GM21381 (cell line): ENCODE data around the gene PRR23C.
"Not testable (repeated sequence)": the region's sequence is repeated elsewhere in the genome, so short reads cannot be mapped to it uniquely, and the experiment has no call there.

Experiments used
- ATAC-seq: cut with Tn5 transposase; IDR thresholded peaks from one replicate; pipeline ENCODE4 v1.9.1; 2021; ENCODE audit warnings: mild to moderate bottlenecking, moderate library complexity; ENCODE audit not compliant: unreplicated experiment

The PRR23C gene

DNA sequence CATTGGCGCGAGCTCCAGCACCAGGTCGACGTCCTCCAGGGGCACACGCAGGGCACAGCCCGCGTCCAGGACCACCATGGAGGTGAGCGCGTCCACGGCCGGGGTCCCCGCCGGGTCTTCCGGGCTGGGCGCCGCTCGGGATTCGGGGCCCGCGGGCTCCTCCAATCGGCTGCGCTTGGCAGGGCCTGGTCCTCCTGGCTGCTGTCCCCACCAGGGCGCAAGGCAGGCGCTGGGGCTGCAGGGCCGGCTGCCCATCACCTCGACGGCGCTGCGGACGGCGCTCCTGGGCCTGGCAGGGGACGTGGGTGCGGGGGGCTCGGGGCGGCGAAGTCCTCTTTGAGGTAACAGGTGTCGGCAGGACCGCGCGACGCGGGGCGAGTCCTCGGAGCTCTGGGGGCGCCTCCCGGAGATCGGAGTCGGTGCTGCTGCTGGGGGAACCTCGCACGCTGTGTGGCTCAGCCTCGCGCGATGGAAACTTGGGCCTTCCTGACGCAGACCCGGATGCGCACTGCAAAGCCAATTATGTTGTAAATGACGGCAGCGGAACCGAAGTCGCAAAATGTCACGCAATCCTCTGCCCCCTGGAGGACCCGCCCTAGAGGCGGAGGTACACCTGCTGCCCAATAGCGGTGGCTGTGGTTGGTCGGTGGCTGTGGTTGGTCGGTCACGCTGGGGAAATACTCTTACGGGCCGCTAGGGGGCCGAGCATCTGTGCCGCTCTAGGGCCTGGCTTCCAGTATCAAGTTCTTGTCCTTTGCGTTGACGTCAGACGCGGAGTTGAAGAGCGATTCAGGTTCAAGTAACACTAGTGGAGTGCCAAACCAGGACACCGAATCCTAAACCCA lies at the start of gene PRR23C:
Gene PRR23C (minus strand): TSS at position 527 of the 845 bp plus-strand sequence. CDS start 272 bp downstream, at position 255.
- ATAC-seq = no peak

DNA sequence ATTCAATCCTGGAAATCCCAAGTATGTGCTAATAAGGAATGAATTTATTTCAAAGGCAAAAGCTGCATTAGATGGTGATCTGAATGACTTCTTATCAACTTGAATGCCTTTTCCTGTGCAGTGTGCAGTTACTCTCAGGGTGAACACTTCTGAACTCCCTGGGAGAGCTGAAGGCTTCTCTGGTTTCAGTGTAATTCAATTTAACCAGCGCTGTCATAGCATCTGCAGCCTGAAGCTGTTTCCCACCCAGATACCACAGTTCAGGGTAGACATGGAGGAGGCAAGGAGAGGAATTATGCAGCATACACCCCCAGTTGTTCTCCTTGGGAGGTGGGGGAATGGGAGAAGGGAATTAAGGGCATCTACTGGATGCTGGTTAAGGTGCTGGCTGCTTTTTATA lies 49.1 kb upstream of the PRR23C start:
- ATAC-seq = no peak

DNA sequence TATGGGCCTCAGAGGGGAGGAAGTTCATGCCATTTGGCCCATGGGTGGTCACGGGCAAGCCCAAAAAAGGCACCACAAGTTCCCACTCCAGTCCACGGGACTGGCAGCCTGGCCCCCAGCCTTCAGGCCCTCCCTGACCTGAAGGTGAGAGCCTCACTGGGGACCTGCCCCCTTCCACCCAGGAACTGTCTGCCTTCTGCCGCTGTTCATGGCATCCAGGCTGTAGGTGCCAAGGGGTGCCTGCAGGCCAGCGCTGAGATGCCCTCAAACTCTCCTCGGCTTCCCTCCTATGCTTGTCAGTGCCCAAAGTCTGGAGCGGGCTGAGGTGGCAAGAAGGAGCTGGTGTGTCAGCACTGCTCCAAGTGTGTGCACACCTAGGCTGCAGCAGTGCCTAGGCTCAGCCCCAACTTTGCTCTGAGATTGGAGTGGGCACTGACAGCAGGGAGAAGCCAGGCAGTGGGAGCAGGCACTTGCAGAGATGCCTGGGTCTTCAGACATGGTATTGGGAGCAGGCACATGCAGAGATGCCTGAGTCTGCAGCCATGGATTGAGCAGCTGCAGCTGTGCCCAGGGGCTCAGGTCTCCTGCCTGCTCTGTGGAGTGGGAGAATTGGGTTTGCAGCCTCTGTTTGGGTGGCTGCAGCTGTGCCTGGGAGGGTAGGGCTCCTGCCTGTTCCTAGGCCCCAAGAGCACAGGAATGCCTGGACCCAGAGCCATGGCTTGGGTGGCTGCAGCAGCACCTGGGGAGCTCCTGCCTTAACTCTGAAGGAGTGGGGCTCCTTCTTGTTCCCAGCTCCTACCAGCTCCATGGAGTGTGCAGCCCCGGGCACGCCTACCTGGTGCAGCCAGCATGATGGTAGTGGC lies 44.0 kb upstream of the PRR23C start:
- no peak for ATAC-seq

DNA sequence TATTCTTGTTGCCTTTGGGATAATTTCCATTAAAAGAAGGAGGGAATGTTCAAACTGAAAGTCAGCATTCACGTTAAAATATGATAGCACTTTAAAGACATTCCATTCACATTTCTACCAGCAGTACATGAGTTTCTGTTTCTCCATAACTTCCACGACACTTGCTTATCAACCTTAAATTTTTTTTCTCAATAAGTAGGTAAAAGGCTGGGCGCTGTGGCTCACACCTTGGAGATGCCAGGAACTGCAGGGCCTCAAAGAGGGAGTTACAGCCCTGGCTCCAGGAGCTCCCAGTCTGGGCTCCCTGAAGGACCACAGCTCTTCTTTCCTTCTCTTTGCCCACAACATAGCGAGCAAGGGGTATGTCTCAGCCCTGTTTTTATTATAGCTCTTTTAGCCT lies 42.9 kb upstream of the PRR23C start:
- ATAC-seq = no peak

DNA sequence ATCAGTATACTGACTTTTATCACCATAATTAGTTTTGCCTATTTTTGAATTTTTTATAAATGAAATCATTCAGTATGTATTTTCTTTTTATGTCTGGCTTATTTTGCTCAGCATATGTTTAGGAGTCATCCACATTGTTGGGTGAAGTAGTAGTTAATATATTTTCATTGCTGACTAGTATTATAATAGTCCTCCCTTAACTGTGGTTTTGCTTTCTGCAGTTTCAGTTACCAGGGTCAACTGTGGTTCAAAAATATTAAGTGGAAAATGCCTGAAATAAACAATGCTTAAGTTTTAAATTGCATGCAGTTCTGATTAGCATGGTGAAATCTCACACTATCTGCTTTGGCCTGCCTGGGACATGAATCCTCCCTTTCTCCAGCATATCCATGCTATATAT lies 39.5 kb upstream of the PRR23C start:
- ATAC-seq = no peak

DNA sequence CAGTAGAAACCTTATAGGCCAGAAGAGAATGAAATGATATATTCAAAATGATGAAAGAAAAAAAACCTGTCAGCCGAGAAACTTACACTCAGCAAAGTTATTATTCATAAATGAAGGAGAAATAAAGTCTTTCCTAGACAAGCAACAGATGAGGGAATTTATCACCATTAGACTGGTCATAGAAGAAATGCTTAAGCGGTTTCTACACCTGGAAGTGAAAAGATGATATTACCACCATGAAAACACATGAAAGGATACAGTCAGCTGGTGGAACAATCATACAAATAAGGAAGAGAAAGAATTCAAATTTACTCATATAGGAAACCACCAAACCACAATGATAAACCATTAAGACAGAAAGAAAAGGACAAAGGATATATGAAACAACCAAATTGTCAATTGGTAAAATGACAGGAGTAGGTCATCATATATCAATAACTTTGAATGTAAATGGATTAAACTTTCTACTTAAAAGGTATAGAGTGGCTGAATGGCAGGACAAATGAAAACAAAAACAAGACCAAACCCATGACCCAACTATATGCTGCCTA lies 29.9 kb upstream of the PRR23C start:
- no peak for ATAC-seq

DNA sequence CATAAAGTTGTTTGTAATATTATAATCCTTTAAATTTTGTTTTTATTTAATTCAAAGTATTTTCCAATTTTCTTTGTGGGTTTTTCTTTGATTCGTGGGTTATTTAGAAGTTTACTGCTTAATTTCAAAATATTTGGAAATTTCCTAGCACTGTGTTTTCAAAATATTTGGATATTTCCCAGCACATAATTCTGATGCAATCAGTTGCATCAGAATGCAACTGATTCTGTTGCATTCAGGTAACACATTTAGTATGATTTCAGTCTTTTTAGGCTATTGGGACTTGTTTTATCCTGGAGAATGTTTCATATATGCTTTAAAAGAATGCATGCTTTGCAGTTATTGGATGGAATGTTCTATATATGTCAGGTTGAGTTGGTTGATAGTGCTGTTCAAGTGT lies 18.2 kb upstream of the PRR23C start:
- no peak for ATAC-seq

DNA sequence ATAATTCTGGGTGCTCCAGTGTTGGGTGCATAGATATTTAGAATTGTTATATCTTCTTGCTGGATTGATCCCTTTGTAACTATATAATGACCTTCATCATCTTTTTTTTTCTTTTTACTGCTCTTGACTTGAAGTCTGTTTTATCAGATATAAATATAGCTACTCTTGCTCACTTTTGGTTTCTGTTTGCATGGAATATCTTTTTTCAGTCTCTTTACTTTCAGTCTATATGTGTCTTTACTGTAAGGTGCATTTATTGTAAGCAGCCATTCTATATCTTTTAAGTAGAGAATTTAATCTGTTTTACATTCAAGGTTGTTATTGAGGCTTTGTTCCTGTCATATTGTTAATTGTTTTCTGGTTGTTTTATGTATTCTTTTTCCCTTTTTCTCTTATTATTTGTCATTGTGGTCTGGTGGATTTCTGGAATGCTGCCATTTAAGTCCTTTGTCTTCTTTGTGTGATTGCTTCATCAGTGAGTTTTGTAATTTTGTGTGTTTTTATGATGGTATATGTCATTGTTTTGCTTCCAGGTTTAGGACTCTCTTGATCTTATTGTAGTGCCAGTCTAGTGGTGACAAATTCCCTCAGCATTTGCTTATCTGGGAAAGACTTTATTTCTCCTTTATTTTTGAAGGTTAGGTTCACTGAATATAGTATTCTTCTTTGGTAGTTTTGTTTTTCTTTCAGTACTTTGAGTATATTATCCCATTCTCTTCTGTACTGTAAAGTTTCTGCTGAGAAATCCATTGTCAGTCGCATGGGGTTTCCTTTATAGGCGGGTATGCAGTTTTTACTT lies 8.3 kb upstream of the PRR23C start:
- ATAC-seq = no peak

DNA sequence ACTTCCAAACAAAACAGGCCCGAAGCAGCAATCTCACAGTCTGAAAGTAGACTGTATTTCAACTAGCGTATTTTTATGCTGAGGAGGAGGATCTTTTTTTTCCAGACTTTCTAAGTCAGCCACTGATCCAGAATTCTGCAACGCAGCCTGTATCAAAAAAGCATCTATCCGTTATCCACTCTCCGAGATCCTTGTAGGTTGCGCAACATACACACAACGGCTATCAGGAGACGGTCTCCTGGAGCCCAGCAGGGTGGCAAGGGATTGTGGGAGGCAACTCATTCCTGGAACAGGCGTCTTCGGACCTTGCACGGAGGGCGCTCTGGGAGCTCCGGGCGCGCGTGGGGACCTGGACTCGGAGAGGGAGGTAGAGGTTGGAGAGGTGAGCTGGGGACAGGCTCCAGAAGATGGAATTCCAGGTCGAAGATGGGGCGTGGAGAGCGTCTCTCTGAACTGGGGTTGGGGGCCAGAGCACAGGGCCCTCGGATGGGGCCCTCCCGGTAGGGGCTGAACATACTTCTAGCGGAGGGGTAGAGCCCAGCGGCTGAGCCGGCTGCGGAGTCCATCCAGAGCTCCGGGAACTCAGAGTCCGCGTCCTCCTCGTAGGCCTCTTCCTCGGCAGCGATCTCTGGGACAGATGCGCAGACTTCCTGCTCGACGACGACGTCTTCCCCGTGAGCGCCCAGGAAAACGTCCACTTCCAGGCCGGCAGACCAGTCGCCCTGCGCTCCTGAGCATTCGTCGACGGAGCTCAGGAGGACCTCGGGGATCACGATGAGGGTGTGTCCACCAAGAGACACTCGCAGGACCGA lies 932 bp downstream of the PRR23C start:
- no peak for ATAC-seq

DNA sequence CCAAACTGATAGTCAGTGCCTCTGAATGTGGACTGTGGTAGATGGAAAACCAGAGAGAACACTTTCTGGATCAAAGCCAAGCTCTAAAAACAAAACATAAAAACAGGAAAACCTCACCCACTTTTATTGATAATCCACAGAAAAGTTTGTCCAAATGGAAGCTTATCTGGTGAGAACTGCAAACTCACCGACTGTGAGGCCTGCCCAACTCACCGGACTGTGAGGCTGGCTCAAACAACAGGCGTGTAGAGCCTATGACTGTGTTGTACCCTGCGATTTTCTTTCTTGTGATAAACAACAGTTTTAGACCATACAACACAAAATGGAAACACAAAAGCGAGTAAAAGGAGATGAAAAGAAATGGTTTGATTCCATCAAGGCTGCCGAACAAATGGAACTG lies 7.2 kb downstream of the PRR23C start:
- no peak for ATAC-seq

DNA sequence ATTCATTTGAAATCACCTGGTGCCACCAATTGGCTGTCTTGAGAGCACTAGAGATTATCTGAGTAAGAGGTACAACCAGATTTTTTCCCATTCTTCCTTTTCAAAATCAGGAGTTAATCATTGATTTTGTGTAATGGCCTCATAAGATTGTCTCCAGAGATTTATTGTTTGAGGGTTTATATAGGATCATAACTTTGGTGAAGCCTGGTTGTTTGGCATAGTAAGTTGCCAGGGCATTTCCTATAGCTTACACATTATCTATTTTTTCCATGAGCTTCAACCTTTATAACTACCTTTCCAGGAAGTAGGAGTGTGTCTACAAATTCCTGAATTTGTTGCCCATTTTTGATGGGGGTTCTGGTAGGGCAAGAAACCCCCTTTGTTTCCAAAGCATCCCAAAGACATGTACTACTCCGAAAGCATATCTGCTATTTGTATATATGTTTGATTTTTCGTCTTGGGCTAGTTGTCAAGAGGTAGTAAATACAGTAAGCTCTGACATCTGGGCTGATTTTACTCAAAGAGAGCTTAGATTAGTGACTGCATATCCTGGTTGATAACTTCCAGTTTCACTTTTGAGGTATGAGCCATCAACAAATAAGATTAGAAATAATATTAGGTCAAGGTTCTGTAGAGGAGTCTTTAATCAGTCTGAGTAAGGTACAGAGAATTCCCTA lies 12.2 kb downstream of the PRR23C start:
- ATAC-seq = no peak

DNA sequence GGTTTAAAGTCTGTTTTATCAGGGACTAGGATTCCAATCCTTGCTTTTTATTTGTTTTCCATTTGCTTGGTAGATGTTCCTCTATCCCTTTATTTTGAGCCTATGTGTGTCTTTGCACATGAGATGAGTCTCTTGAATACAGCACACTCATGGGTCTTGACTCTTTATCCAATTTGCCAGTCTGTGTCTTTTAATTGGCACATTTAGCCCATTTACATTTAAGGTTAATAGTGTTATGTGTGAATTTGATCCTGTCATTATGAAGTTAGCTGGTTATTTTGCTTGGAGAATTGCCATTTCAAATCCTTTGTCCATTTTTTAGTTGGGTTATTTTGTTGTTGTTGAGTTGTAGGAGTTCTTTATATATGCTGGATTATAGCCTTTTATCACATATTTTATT lies 14.1 kb downstream of the PRR23C start:
- not testable (repeated sequence) for ATAC-seq

DNA sequence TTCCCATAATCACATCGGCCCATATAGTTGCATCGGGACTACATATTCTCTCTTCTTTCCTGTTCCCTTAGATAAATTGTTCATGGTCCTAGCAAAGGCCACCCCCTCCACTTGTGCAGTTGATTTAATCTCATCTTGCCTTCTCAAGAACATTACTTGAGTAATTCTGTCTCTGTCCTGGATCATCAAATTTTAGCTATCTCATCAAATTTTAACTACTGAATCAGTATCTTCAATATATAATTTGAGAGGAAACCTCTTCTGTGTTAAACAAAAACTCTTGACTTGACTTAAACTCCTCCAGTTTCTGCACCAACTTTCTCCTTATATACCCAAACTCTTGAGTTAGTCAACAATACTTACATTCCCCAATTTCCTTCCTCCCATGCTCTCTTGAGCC lies 19.7 kb downstream of the PRR23C start:
- no peak for ATAC-seq

DNA sequence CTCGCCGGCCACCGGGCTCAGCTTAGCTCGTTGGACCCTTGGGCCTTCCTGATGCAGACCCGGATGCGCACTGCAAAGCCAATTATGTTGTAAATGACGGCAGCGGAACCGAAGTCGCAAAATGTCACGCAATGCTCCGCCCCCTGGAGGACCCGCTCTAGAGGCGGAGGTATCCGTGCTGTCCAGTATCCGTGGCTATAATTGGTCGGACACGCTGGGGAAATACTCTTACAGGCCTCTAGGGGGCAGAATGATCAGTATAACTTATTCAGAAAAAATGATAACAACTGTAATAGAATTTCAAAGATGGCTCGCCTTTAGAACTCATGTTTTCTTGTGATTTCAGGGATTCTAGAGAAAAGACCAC lies 23.8 kb downstream of the PRR23C start, which contains the start of gene PRR23B:
Gene PRR23B (minus strand): TSS at position 59 of the 367 bp plus-strand sequence. CDS start 265 bp downstream, outside the sequence.
- ATAC-seq = no peak

DNA sequence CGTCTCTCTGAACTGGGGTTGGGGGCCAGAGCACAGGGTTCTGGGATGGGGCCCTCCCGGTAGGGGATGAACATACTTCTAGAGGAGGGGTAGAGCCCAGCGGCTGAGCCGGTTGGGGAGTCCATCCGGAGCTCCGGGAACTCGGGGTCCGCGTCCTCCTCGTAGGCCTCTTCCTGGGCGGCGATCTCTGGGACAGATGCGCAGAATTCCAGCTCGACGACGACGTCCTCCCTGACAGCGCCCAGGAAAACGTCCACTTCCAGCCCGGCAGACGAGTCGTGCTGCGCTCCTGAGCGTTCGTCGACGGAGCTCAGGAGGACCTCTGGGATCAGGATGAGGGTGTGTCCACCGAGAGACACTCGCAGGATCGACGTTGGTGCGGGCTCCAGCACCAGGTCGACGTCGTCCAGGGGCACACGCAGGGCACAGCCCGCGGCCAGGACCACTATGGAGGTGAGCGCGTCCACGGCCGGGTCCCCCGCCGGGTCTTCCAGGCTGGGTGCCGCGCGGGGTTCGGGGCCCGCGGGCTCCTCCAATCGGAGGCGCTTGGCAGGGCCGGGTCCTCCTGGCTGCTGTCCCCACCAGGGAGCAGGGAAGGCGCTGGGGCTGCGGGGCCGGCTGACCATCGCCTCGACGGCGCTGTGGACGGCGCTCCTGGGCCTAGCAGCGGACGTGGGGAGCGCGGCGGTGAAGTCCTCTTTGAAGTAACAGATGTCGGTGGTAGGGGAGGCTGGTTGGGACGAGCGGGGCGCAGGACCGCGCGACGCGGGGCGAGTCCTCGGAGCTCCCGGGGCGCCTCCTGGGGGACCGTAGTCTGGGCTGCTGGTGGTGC lies 24.4 kb downstream of the PRR23C start:
- ATAC-seq = no peak

DNA sequence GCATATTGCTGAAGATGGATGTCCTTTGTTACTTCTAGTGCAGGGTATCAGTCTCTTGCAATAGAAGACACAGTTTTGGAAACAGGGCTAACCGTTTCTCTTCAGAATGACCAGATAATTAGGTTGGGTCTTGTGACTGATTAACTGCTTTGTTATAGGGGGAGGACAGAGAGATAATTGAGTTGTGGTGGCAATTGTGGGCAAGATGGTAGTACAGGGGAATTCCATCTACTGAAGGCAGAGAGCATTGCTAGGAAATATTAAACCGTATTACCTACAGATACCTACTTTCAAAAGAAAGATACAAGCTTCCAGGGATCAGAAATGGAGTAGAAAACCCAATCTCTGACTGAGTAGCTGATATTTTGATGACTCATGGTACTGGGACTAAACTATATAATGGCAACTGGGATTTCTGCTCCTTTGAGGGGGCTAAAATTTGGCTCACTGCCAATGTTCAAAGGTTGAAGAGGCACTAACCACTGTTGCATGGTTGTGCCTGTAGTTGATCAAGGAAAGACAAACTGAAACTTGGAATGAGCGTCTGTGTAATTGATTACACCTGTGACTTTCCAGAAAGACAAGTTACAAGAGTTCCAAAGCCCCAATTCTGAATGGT lies 28.2 kb downstream of the PRR23C start:
- ATAC-seq = no peak

DNA sequence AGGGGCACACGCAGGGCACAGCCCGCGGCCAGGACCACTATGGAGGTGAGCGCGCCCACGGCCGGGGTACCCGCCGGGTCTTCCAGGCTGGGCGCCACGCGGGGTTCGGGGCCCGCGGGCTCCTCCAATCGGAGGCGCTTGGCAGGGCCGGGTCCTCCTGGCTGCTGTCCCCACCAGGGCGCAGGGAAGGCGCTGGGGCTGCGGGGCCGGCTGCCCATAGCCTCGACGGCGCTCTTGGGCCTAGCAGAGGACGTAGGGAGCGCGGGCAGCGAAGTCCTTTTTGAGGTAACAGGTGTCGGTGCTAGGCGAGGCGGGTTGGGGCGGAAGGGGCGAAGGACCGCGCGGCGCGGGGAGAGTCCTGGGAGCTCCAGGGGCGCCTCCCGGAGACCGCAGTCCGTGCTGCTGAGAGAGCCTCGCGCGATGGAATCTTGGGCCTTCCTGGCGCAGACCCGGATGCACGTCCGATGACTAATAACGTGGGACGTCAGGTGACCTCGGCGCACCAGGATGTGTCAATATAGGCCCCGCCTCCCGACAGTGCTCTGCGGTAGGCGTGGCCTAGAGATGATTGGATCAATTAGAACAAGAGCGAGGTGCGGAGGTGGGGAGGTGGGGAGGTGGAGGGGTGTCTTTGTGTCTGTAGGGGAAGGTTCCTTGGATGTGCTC lies 38.5 kb downstream of the PRR23C start, which contains the start of gene PRR23A:
Gene PRR23A (minus strand): TSS at position 218 of the 666 bp plus-strand sequence. CDS start 0 bp downstream, at position 218.
- ATAC-seq = no peak
